VCaP (cell line): ENCODE data around the gene MGAT4B.
A peak's percentile ranks its signal among the peaks of the same experiment; 100 is the strongest.

Experiments
- H3K27ac ChIP-seq: fragments of 450-650 bp; 2 replicates; pipeline ENCODE4 v1.5.1; 2017
- TF ChIP-seq, protein P1 (sequence below): fragments of 450-650 bp; conservative IDR thresholded peaks from 2 replicates; pipeline ENCODE4 v1.5.1; 2017; ENCODE audit warnings: mild to moderate bottlenecking, moderate library complexity

MGAT4B gene

DNA sequence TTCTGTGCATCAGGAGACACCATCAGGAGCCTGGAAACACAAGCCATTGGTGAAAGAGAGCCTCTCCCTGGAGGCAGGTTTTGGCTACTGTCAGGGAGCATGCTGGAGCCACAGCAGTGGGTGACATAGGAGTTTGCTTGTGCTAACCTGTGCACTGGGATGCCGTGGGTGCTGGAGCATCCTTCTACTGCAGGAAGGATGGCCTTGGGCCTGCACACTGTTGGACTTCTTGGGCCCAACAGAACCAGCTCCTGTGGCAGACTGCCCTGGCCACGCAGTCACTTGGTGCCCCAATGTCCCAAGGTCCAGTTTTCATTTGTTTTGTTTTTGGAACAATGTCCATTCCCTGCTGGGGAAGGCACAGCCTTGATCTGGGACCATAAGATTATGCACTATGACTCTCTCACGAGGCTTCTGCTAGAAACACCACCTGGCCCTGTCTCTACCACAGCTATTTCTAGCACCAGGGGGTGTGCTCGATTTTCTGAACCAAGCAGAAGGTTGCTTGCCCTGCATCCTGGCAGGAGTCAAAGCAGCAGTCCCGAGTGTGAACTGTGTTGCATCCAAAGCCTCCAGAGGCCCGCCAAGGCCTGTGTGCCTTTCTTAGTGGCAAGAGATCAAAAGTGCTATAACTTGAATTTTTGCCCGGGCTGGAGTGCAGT is 18.3 kb downstream of the MGAT4B start:
- H3K27ac ChIP-seq = no peak overlapping the region
- TF ChIP-seq, protein P1, sequence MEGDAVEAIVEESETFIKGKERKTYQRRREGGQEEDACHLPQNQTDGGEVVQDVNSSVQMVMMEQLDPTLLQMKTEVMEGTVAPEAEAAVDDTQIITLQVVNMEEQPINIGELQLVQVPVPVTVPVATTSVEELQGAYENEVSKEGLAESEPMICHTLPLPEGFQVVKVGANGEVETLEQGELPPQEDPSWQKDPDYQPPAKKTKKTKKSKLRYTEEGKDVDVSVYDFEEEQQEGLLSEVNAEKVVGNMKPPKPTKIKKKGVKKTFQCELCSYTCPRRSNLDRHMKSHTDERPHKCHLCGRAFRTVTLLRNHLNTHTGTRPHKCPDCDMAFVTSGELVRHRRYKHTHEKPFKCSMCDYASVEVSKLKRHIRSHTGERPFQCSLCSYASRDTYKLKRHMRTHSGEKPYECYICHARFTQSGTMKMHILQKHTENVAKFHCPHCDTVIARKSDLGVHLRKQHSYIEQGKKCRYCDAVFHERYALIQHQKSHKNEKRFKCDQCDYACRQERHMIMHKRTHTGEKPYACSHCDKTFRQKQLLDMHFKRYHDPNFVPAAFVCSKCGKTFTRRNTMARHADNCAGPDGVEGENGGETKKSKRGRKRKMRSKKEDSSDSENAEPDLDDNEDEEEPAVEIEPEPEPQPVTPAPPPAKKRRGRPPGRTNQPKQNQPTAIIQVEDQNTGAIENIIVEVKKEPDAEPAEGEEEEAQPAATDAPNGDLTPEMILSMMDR = no peak

DNA sequence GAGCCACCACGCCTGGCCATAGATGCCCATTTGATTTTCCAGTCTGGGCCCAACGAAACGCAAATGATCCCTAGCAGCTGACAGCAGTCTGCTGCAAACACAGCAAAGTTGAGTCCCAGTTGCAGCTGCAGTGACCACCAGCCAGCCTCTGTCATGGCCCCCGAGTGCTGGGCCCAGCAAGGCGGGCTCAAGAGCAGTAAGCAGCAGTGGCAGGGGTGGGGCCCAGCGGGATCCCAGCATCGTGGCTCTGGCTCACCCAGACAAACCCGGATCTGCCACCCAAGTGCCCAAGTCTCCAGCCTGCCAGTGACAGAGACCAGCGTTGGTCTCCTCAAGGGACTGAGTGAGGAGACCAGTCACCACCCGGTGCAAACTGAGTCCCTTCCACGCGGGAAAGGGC is 19.8 kb downstream of the MGAT4B start:
- TF ChIP-seq, protein P1 = no peak

DNA sequence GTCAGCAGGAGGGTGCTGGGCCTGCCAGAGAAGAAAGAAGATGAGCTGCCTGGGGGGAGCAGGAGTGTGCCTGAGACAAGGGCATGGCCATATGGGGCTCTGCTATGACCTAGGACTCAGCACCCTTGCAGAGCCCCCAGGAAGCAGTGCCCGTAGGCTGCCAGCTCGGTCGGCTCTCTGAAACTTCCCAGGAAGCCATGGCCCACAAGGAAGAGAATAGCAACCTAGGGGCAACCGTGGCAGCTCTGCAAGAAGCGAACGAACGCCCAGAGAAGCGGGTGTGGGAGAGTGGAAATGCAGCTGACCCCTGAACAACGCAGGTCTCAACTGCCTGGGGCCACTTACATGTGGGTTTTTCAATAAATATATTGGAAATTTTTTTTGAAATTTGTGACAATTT is 23.5 kb downstream of the MGAT4B start:
- TF ChIP-seq, protein P1 = no peak

More for the DNA sequence above, 19.8 kb downstream of the MGAT4B start:
- no peak overlapping the region for H3K27ac ChIP-seq

DNA sequence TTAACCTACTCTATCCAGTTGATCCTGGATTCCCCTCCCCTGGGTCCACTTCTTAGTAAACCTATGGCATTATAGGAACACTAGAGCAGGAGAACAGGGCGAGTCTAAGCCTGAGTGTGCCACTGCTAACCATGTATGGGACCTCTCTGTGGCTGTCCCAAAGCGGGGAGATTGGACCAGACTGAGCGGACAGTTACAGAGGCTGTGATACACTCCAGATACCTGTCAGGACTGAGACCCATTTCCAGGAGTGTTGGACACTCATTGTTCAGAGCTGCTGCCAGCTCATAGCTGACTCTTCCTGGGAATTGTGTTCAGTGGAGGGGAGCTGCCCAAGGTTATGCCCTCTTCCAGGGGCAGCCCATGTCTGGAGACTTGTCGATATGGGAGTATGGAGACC is 24.8 kb downstream of the MGAT4B start:
- TF ChIP-seq, protein P1 = no peak
- no peak overlapping the region for H3K27ac ChIP-seq

More for the DNA sequence above, 23.5 kb downstream of the MGAT4B start:
- no peak overlapping the region for H3K27ac ChIP-seq

DNA sequence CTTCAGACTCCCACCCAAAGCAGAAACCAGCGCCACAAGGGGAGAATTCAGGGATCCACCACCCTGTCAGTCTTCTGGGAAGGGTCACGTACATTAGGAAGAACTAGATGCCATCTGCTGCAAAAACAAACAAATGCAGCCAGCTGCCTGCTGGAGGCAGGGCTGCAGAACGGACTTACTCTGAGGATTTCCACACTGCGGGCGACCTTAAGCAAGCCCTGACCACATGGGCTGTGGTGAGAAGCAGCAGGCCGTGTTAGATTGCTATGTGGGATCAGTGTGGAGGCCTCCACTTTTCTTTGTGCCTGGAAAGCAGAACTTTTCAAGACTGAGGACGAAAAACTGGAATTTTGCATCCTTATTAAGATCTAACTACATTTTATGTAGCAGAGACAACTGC is 26.3 kb downstream of the MGAT4B start:
- TF ChIP-seq, protein P1 = no peak
- H3K27ac ChIP-seq = no peak overlapping the region

DNA sequence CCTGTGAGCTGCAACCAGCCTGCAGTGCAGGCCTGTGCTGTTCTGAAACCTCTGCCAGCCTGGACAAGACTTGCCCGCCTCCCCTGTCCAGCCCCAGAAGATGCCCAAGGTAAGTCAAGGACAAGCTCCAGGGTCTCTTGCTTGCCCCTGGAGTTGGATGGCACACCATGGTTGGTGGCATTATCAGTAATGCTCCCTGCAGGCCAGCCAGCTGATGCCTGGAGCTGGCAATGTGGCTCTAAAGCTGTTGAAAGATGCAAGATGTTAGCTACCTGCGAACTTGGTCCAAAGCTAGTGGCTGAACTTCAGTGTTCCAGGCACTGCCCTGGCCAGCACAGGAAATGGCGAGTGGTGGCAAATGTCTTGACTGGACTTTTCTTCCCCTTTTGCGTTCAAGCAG is 26.8 kb downstream of the MGAT4B start:
- TF ChIP-seq, protein P1 = no peak
- H3K27ac ChIP-seq = no peak overlapping the region

DNA sequence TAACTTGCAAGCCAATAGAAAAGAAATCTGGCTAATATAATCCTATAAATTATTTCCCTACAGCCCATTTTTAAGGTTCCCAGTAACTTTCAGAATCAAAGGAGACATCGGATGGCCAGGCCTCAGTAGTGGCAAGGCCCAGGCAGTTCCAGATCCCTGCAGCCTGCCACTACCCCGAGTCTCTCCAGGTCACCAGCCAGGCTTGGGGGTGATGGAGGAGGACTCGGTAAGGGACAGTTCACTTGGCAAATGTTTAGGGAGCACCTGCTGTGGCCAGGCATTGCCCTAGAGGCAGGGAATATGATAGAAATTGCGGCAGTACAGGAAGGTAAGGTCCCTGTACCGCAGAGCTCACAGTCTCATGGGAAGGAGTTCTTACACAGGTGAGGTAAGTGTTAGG is 28.1 kb downstream of the MGAT4B start:
- TF ChIP-seq, protein P1 = no peak
- H3K27ac ChIP-seq = peak overlapping the region; percentile 76
